Measurements from ENCODE around the gene IQSEC1.

- TF ChIP-seq POLR2A (IDR thresholded peaks at IDR 0.05) (no peak), CTCF (IDR thresholded peaks at IDR 0.05) (no peak)
Measured at GRCh38 chr3:12884790-12885582, 188.2 kb downstream of the IQSEC1 start.

Data from breast epithelium (tissue), 3 donors.